ENCODE measurements around the gene DTNBP1.

- TF ChIP-seq CEBPB (IDR thresholded peaks at IDR 0.05) (no peak), KDM5A (IDR thresholded peaks at IDR 0.05) (no peak), POLR2A (IDR thresholded peaks at IDR 0.05; ENCODE audit: low read length) (no peak), CTCF (IDR thresholded peaks at IDR 0.05) (no peak), USF2 (IDR thresholded peaks at IDR 0.05) (no peak), HOXA7 (CRISPR knock-in tag; IDR thresholded peaks at IDR 0.05) (no peak), MYC (IDR thresholded peaks at IDR 0.05; ENCODE audit: borderline replicate concordance, low read length) (no peak), EP300 (IDR thresholded peaks at IDR 0.05) (no peak)
These were observed 127.9 kb downstream of the DTNBP1 start for GRCh38 chr6:15534974-15535373.
